Measurements from ENCODE around the gene PLB1. TPM values are rescaled to one million over a fixed set of nuclear protein-coding genes. Genes with fewer than 3 reads are reported as not detected.
A peak's percentile ranks its signal among the peaks of the same experiment; 100 is the strongest.

The PLB1 gene
- total RNA-seq, 2 donors from 2014 or later, result 7.4 to 9.6 TPM

GRCh38 chr2:28610583-28611201 is 114.8 kb downstream of the PLB1 start:
- peak overlapping the region; percentile 65 to 74 for H3K27ac ChIP-seq

GRCh38 chr2:28612131-28612812 is 116.4 kb downstream of the PLB1 start:
- H3K27me3 ChIP-seq (replicated peaks; ENCODE audit: insufficient read depth), result no peaks in the 10 kb centered on the region
- TF ChIP-seq CTCF (IDR thresholded peaks at IDR 0.05) (no peak), POLR2AphosphoS5 (IDR thresholded peaks at IDR 0.05) (no peak), POLR2A (IDR thresholded peaks at IDR 0.05) (no peak)
- intact Hi-C loops (cut with DNase I), result no loop called here
- 77% methylated on average over 9 of the region's 9 CpGs for WGBS
- H3K4me1 ChIP-seq (replicated peaks), result peaks cover 7% of the 10 kb centered on the region
- no peaks in the 10 kb centered on the region for H3K9me3 ChIP-seq
- no peak overlapping the region for H3K27ac ChIP-seq
- DNase-seq (ENCODE audit: low spot score), result no peak
- no peak overlapping the region for H3K4me3 ChIP-seq
- H3K36me3 ChIP-seq, result no peaks in the 10 kb centered on the region

More at GRCh38 chr2:28610583-28611201, 114.8 kb downstream of the PLB1 start:
- WGBS, result 8% methylated on average over 8 of the region's 8 CpGs
- Histone ChIP-seq H3K4me1 (replicated peaks) (peaks cover 7% of the 10 kb centered on the region), H3K9me3 (no peaks in the 10 kb centered on the region), H3K27me3 (replicated peaks; ENCODE audit: insufficient read depth) (no peaks in the 10 kb centered on the region), H3K4me3 (no peak overlapping the region), H3K36me3 (no peaks in the 10 kb centered on the region)
- TF ChIP-seq POLR2A (IDR thresholded peaks at IDR 0.05) (peak; percentile 30), CTCF (IDR thresholded peaks at IDR 0.05) (no peak), POLR2AphosphoS5 (IDR thresholded peaks at IDR 0.05) (peak; percentile 88)
- intact Hi-C loops (cut with DNase I), result no loop called here
- DNase-seq (ENCODE audit: low spot score), result peak; percentile 89

- H3K4me3 ChIP-seq, result no peak overlapping the region
- no peak for DNase-seq (ENCODE audit: low spot score)
- WGBS, result 40% methylated on average over 2 of the region's 2 CpGs
- intact Hi-C loops (cut with DNase I), result no loop called here
- TF ChIP-seq CTCF (IDR thresholded peaks at IDR 0.05) (no peak), POLR2AphosphoS5 (IDR thresholded peaks at IDR 0.05) (no peak), POLR2A (IDR thresholded peaks at IDR 0.05) (no peak)
- H3K27ac ChIP-seq, result peak overlapping the region; percentile 16 to 49
- no peaks in the 10 kb centered on the region for H3K9me3 ChIP-seq
- no peaks in the 10 kb centered on the region for H3K36me3 ChIP-seq
- peaks cover 7% of the 10 kb centered on the region for H3K4me1 ChIP-seq (replicated peaks)
- H3K27me3 ChIP-seq (replicated peaks; ENCODE audit: insufficient read depth), result no peaks in the 10 kb centered on the region
These were observed 117.3 kb downstream of the PLB1 start for GRCh38 chr2:28613186-28613585.

GRCh38 chr2:28613633-28614501 is 118.0 kb downstream of the PLB1 start:
- intact Hi-C loops (cut with DNase I), result no loop called here
- 53% methylated on average over 11 of the region's 11 CpGs for WGBS
- DNase-seq (ENCODE audit: low spot score), result no peak
- H3K36me3 ChIP-seq, result no peaks in the 10 kb centered on the region
- peak overlapping the region; percentile 16 to 49 for H3K27ac ChIP-seq
- H3K27me3 ChIP-seq (replicated peaks; ENCODE audit: insufficient read depth), result no peaks in the 10 kb centered on the region
- no peak for TF ChIP-seq CTCF (IDR thresholded peaks at IDR 0.05)
- TF ChIP-seq POLR2AphosphoS5 (IDR thresholded peaks at IDR 0.05), result no peak
- no peak for TF ChIP-seq POLR2A (IDR thresholded peaks at IDR 0.05)
- no peak overlapping the region for H3K4me3 ChIP-seq
- no peaks in the 10 kb centered on the region for H3K9me3 ChIP-seq
- peaks cover 7% of the 10 kb centered on the region for H3K4me1 ChIP-seq (replicated peaks)

Data from prostate gland (tissue), 2 donors.